GM21390 (cell line): ENCODE results near the gene PRIM2.
"Not testable (repeated sequence)": the region's sequence is repeated elsewhere in the genome, so short reads cannot be mapped to it uniquely, and the experiment has no call there.

ENCODE experiments used
- ATAC-seq: cut with Tn5 transposase; IDR thresholded peaks from one replicate; pipeline ENCODE4 v1.9.1; 2021; ENCODE audit not compliant: unreplicated experiment

Gene PRIM2

DNA sequence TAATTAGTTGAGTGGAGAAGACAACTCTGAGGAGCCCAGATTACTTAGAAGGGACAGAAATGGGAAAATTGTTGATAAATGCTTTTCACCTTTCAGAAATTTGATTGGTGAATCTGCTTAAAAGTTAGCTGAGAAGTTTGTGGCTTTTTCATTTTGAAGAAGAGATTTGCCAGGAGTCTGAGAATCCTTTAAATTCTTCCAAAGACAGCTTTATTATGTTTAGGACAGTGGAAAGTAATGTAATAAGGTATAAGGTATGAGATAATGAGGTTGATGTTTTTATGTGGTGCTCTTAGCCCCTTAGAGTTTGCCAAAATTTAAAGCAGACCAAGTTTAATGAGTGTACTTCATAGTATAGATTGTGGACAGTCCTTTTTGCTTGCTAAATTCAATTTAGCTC lies 42.3 kb downstream of the PRIM2 start:
- not testable (repeated sequence) for ATAC-seq

DNA sequence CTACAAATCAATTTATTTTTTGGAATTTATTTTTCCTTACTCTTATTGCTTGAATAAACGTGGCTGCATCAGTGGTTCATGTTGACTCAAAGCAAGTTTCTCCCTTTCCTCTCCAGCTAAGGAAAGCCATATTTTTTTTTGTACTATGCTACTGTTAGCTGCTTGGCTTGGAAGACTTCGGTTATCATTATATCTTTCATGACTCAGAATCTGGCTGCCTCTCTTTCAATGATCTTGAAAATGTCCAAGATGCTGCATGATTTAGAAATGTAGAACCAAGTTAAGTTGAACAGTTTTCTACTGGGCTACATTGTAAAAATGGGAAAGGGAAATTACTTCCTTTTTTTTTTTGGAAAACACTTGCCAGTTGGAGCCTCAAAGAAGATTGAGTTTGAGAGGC lies 44.9 kb downstream of the PRIM2 start:
- not testable (repeated sequence) for ATAC-seq

- ATAC-seq, result not testable (repeated sequence)
Measured at GRCh38 chr6:57365076-57365583, 47.7 kb downstream of the PRIM2 start.

GRCh38 chr6:57368965-57369731 lies 51.7 kb downstream of the PRIM2 start:
- not testable (repeated sequence) for ATAC-seq

GRCh38 chr6:57371779-57372178 lies 54.3 kb downstream of the PRIM2 start:
- ATAC-seq, result not testable (repeated sequence)

- not testable (repeated sequence) for ATAC-seq
Measured at GRCh38 chr6:57374764-57375163, 57.3 kb downstream of the PRIM2 start.

GRCh38 chr6:57376083-57376482 lies 58.7 kb downstream of the PRIM2 start:
- not testable (repeated sequence) for ATAC-seq

- ATAC-seq, result peak; percentile 68
Measured at GRCh38 chr6:57389038-57389592, 71.7 kb downstream of the PRIM2 start.

GRCh38 chr6:57390818-57391217 lies 73.4 kb downstream of the PRIM2 start:
- ATAC-seq, result not testable (repeated sequence)

- not testable (repeated sequence) for ATAC-seq
Measured at GRCh38 chr6:57392047-57392446, 74.6 kb downstream of the PRIM2 start.

GRCh38 chr6:57419341-57419740 lies 101.9 kb downstream of the PRIM2 start:
- not testable (repeated sequence) for ATAC-seq

- peak; percentile 77 for ATAC-seq
Measured at GRCh38 chr6:57421503-57421902, 104.1 kb downstream of the PRIM2 start.

GRCh38 chr6:57423468-57423867 lies 106.0 kb downstream of the PRIM2 start:
- no peak for ATAC-seq

DNA sequence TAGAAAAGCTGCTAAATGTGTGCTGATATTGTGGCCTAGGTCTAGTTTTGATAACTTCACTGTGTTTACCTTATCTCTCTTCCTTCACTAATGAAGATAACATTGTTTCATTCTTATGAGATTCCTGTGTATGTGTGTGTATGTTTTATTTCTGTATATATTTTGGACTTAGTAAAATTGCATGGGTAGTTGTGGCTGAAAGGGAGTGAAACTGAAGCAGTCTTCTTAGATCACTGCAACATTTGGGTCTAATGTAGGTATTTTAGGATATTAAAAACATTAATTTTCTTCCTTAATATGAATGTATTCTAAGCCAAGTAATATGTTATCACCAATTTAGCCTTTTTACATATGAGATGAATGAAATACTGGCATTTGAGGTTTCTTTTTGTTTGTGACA lies 114.3 kb downstream of the PRIM2 start:
- ATAC-seq, result not testable (repeated sequence)

DNA sequence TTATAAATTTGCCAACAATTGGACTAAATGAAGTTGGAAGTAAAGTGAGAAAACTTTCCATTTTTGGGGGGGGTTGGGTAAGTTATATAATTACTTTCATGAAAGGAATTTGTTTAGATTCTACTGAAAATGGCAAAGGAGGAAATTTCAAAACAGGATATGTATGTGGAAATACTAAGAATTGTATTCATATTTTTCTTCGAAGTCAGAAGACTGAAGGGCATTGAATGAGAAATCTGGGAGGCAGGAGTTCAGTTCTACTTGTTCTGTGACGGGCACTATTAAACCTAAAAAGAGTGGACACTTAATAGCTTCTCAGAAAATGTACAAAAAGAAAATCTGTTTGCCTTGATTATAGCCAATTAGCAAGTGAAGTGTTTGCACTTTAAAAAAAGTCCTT lies 114.7 kb downstream of the PRIM2 start:
- ATAC-seq, result no peak

GRCh38 chr6:57432919-57433684 lies 115.7 kb downstream of the PRIM2 start:
- ATAC-seq, result peak; percentile 50

GRCh38 chr6:57433790-57434189 lies 116.4 kb downstream of the PRIM2 start:
- ATAC-seq, result not testable (repeated sequence)

DNA sequence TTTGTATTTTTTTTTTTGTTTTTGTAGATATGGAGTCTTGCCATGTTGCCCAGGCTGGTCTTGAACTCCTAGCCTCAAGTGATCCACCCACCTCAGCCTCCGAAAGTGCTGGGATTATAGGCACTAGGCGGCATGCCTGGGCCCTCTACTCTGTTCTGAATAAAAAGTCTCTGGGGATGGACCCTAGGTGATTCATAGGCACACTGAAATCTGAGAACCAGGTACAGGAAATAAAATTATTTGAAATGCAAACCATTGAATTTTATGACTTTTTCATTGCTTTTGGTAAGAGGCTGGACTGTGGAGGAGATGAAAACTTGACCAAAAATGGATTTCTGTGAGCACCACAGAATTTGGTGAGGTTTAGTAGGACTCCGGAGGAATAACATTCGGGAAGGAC lies 117.5 kb downstream of the PRIM2 start:
- no peak for ATAC-seq

DNA sequence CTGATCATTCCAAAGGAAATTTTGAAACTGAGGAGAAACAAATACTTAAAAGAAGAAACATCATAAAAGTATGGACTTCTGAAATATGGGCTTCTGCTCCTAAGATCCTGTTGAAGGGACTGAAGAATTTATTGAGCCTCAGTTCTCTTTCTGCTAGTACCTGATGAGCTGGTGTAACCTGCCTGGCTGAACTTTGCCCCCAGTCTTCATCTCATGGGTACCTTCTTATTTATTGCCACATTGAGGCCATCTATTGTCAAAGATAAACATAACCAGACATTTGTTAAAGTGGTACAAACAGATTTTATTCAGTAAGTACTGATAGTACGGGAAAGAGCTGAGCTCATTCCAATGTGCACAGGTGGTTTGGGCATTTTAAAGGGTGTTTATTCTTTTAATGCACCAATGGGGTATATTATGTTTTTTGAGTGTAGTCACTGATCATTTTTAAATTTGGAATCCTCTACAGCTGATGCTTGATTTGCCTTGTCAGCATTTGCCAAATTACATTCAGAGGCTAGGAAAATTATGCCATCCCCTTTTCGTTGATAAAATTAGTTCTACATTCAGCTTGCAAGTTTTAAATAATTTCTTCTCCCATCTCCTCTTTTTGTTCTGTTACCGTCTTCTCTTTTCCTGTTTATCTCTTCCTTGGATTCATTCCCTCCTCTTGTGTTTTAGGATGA lies 118.2 kb downstream of the PRIM2 start:
- no peak for ATAC-seq

DNA sequence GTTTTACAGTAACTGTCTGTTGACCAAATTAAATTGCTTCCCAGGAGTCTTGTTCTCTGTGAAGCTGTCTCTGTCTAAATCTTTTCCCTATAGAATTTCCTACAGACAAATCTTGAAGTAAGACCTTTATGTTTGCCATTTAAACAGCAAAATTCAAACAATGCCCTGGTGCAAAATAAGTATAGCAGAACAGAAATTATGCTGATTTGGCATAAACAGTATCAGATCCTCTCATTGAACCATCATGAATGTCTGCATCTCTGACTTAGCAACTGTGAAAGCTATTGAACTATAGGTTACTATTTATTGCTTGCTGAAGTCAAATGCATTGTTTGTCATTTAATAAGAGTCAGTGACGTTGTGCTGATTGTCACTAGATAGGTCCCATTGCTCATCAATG lies 123.3 kb downstream of the PRIM2 start:
- ATAC-seq, result not testable (repeated sequence)

- ATAC-seq, result not testable (repeated sequence)
Measured at GRCh38 chr6:57442133-57442532, 124.7 kb downstream of the PRIM2 start.
